Transverse colon (tissue), 4 donors: ENCODE data around the gene GSC2.

Experiments used
- CTCF ChIP-seq, 5 experiments: fragments of 200-600 bp in 3 of 5; fragments of 450-650 bp in 2 of 5; sonication (generic) in 3 of 5; IDR thresholded peaks; 1 replicate in 2 of 5; 2 replicates in 3 of 5; pipeline ENCODE4 v1.5.1; 2016 to 2017; ENCODE audit warnings: antibody characterized with exemption in 5 of 5, inconsistent platforms in 3 of 5, mild to moderate bottlenecking in 2 of 5, moderate library complexity in 1 of 5
- POLR2A ChIP-seq: fragments of 450-650 bp; IDR thresholded peaks from one replicate; pipeline ENCODE4 v1.6.1; 2016; ENCODE audit warnings: antibody characterized with exemption, mild to moderate bottlenecking, moderate library complexity
- POLR2AphosphoS5 ChIP-seq, 3 donors: sonication (generic); formaldehyde crosslinking; IDR thresholded peaks; one replicate each; pipeline ENCODE4 v1.6.1; 2016; ENCODE audit warnings: antibody characterized with exemption in 3 of 3

- TF ChIP-seq POLR2AphosphoS5 (IDR thresholded peaks at IDR 0.05) (no peak), CTCF (IDR thresholded peaks at IDR 0.05) (no peak), POLR2A (no peak)
Measured at GRCh38 chr22:19176175-19176643, 26.1 kb upstream of the GSC2 start.
